Lower leg skin (tissue), 4 donors: Measurements from ENCODE around the gene THSD7B. TPM values are rescaled to one million over a fixed set of nuclear protein-coding genes. Genes with fewer than 3 reads are reported as not detected.

Experiments
- DNase-seq, 2 donors: peaks; one replicate each; pipeline ENCODE4 v3.0.0-alpha.2; 2019; ENCODE audit warnings: low spot score in 2 of 2
- H3K4me3 ChIP-seq: fragments of 200-600 bp; sonication (generic); 2 replicates; pipeline ENCODE4 v1.5.1; 2017; ENCODE audit warnings: mild to moderate bottlenecking, low read depth; ENCODE audit not compliant: poor library complexity, severe bottlenecking
- POLR2A ChIP-seq, 2 donors: fragments of 450-650 bp; IDR thresholded peaks; one replicate each; pipeline ENCODE4 v1.6.1; 2016 to 2017; ENCODE audit warnings: antibody characterized with exemption in 2 of 2, mild to moderate bottlenecking in 1 of 2, moderate library complexity in 1 of 2
- WGBS, 2 donors: methylation state at CpG; one replicate each; pipeline ENCODE4 v1.1.5; 2018; 5-methylcytosine and 5-hydroxymethylcytosine counted together
- intact Hi-C: fragments of 100-400 bp; cut with DNase I; formaldehyde crosslinking; loops from one replicate; pipeline ENCODE4 v1.15.0; 2023; ENCODE audit warnings: low total_unique reads
- total RNA-seq, 4 donors: library from RNA; depleted of rRNA; stranded (reverse); fragments of >200 nt; gene quantifications; one replicate each; pipeline ENCODE4 v1.1.0, GENCODE V29; 2016
- TF ChIP-seq, protein P1 (sequence below), 3 donors: fragments of 450-650 bp; IDR thresholded peaks; one replicate each; pipeline ENCODE4 v1.5.1; 2016; ENCODE audit warnings: antibody characterized with exemption in 3 of 3, mild to moderate bottlenecking in 3 of 3, moderate library complexity in 2 of 3

Gene THSD7B
- total RNA-seq, 4 donors from 2014 or later: not detected

DNA sequence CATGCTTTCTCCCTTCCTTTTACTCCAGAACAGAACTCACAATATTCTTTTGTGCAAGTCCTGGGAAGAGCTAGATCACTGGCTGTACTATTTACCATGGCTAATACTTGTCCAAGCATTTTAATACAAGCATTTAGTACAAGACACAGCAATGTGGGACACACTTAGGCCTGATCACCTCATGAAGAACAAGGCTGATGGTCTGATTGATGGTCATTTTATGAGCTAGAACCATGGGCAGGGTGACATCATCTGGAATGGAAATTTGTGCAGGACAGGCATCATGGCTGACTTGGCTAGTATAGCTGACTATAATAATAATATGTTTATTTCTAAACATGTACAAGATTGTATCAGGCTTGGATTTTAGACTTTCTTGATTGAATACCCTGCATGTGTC lies 824.8 kb downstream of the THSD7B start:
- intact Hi-C loops: no loop called here
- H3K4me3 ChIP-seq: no peak overlapping the region
- TF ChIP-seq, protein P1, sequence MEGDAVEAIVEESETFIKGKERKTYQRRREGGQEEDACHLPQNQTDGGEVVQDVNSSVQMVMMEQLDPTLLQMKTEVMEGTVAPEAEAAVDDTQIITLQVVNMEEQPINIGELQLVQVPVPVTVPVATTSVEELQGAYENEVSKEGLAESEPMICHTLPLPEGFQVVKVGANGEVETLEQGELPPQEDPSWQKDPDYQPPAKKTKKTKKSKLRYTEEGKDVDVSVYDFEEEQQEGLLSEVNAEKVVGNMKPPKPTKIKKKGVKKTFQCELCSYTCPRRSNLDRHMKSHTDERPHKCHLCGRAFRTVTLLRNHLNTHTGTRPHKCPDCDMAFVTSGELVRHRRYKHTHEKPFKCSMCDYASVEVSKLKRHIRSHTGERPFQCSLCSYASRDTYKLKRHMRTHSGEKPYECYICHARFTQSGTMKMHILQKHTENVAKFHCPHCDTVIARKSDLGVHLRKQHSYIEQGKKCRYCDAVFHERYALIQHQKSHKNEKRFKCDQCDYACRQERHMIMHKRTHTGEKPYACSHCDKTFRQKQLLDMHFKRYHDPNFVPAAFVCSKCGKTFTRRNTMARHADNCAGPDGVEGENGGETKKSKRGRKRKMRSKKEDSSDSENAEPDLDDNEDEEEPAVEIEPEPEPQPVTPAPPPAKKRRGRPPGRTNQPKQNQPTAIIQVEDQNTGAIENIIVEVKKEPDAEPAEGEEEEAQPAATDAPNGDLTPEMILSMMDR (IDR thresholded peaks at IDR 0.05): no peak
- TF ChIP-seq POLR2A (IDR thresholded peaks at IDR 0.05): no peak
- no peak for DNase-seq

DNA sequence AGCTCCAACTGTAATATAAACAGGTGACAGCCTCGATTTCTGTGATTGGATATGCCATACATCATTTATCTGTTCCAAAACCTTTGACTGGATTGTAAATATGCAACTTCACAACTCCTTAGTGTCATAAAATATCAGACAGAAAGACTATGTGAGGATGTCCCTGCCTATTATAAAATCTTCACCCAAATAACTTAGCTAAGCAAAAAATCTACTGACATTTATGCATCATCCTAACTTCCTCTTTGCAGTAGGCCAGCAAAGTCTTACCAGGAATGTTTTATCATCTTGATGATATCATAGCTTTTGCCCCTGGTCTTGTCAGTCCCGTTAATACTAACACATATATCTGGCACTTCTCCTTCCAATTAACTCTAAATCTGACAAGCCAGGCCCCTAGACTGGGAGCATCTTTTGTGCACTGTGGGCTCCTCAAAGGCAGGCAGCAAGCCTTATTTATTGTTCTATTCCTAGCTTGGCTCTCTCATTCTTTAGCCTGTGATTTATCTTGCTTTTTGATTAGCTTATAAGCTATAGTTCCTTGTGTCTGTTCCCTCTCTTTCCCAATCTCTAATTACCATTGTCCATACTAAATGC lies 842.5 kb downstream of the THSD7B start:
- DNase-seq: no peak
- no peak overlapping the region for H3K4me3 ChIP-seq
- WGBS, 2 donors: 47 to 49% methylated on average over 2 of the region's 2 CpGs
- intact Hi-C loops: no loop called here
- TF ChIP-seq POLR2A (IDR thresholded peaks at IDR 0.05): no peak
- TF ChIP-seq, protein P1 (IDR thresholded peaks at IDR 0.05): no peak

DNA sequence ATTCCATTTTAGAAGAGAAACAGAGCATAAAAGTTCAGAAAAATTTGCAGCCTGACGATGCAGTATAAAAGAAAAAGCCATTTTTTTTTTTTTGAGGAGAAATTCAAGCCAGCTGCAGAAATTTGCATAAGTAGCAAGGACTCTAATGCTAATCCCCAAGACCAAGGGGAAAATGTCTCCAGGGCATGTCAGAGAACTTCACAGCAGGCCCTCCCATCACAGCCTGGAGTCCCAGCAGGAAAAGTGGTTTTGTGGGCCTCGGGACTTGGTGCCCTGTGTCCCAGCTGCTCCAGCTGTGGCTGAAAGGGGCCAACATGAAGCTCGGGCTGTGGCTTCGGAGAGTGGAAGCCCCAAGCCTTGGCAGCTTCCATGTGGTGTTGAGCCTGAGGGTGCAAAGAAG lies 873.6 kb downstream of the THSD7B start:
- 64 to 89% methylated on average over 4 of the region's 4 CpGs for WGBS, 2 donors
- DNase-seq: no peak
- TF ChIP-seq, protein P1 (IDR thresholded peaks at IDR 0.05): no peak
- no peak for TF ChIP-seq POLR2A (IDR thresholded peaks at IDR 0.05)
- no peak overlapping the region for H3K4me3 ChIP-seq
- intact Hi-C loops: no loop called here

DNA sequence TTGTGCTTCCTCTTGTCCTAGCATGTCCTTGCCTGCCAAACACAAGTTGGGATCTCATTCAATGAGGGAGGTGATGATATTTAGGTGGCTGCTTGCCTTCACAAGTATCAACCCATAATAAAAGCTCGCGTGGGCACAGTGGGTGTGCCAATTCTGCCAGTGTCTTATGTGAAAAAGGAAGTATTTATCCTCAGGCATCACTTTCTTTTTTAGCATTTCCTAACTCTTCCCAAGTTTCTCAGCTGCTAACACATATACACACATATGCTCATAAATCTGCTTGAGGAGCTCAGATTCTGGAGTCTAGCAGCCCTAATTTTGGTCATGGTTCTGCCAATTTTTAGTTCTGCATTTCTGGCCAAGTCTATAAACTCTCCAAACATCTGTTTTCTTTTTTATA lies 879.4 kb downstream of the THSD7B start:
- TF ChIP-seq POLR2A (IDR thresholded peaks at IDR 0.05): no peak
- 16 to 25% methylated on average over 2 of the region's 2 CpGs for WGBS, 2 donors
- peak in 1 of 2 donors; percentile 21 for DNase-seq
- intact Hi-C loops: no loop called here
- no peak overlapping the region for H3K4me3 ChIP-seq

DNA sequence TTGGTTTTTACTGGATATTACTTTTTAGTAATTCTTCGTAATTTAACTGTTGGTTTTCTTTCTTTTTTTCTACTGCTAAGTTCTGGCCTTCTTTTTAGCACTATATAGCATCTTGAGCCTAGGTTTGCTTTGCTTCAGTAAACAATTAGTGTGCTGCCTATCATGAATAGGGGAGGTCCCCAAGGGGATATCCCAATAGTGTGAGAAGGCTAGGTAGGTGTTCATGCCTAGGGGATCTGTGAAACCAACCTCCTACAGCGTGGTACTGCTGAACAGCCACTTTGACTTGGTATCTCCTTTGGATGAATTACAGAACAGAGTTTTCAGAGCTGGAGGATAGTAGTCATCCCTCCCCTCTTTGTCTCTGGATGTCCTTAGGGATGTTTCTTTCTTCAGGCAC lies 888.7 kb downstream of the THSD7B start:
- intact Hi-C loops: no loop called here
- TF ChIP-seq POLR2A (IDR thresholded peaks at IDR 0.05): no peak
- TF ChIP-seq, protein P1 (IDR thresholded peaks at IDR 0.05): no peak
- H3K4me3 ChIP-seq: no peak overlapping the region
- 84 to 85% methylated on average over 2 of the region's 2 CpGs for WGBS, 2 donors
- DNase-seq: no peak

DNA sequence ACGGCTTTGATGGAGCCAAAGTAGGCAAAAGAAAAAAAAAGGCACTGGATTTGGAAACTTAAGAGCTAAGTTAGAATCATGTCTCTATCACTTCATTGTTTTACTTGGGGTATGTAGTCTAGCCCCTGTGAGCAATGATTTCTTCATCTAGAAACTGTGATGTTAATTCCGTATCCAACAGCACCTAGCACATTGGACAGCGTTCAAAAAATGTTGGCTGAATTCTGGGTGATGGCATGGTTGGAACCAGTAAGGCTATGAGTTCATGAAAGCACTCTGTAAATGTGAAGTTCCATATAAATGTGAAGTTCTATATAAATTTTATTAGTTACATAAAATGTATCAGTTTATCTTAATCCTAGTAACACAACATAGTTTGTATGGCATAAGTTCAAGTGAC lies 890.5 kb downstream of the THSD7B start:
- H3K4me3 ChIP-seq: no peak overlapping the region
- intact Hi-C loops: no loop called here
- 61 to 66% methylated on average over 3 of the region's 3 CpGs for WGBS, 2 donors
- DNase-seq: no peak
- no peak for TF ChIP-seq POLR2A (IDR thresholded peaks at IDR 0.05)
- TF ChIP-seq, protein P1 (IDR thresholded peaks at IDR 0.05): no peak
